TTC549 (cell line): Measurements from ENCODE around the gene PRDM1.

ENCODE experiments used
- FAIRE-seq: peaks from 2 replicates; lab custom pipeline; 2012; peaks lifted over from hg19 to GRCh38; lab: Jason Lieb, UNC

PRDM1 gene

GRCh38 chr6:106085984-106086813 lies at the start of gene PRDM1:
PRDM1 (plus strand) TSS chr6:106086336; CDS start chr6:106086554, 218 bp downstream.
- FAIRE-seq = no peak

DNA sequence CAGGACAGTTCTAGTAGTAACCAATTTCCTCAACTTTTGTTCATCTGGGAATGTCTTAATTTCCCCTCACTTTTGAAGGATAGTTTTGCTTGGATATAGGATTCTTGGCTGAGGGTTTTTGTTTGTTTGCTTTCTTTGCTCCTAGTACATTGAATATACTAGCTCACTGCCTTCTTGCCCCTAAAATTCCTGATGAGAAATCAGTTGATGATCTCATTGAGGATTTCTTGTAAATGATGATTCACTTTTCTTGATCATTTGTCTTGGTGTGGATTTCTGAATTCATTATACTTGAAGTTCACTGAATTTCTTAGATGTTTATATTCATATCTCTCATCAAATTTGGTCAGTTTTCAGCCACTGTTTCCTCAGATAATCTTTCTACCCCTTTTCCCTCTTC lies 49.1 kb upstream of the PRDM1 start:
- no peak for FAIRE-seq

GRCh38 chr6:106039897-106040592 lies 46.1 kb upstream of the PRDM1 start:
- FAIRE-seq = no peak

DNA sequence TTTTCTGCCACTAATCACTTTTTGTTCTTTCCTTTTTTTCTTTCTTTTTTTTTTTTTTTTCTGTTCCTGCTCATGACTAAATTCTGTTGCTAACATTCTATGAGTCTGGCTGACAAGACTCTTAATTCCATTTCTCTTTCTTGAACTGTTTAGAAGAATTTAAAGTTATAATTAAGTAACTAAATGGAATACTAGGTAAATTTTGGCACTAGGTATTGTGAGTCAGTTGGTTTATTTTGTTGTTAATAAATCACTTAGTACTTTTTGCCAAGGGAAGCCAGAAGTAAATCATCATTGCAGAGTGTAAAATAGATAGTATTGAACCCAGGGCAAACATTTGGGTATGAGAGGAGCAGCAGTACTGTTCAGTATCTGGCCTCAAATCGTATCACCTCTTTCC lies 42.0 kb upstream of the PRDM1 start:
- no peak for FAIRE-seq

DNA sequence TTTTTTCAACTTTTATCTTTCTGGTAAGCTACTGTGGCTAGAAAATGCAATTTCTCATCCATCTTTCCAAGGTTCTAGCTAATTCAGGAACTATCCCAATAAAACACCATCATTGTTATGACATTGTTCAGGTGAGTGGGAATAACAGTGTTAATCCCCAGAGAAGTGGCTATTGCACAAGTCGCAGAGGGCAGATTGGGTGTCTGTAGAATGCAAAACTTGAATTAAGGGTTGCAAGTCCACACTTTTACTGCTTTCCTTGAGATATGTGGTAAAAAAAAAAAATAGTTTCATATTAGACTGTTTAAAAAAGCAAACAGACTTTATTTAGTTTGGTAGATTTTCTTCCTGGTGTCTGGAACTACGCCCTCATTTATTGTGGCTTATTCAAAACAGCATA lies 41.1 kb upstream of the PRDM1 start:
- no peak for FAIRE-seq

DNA sequence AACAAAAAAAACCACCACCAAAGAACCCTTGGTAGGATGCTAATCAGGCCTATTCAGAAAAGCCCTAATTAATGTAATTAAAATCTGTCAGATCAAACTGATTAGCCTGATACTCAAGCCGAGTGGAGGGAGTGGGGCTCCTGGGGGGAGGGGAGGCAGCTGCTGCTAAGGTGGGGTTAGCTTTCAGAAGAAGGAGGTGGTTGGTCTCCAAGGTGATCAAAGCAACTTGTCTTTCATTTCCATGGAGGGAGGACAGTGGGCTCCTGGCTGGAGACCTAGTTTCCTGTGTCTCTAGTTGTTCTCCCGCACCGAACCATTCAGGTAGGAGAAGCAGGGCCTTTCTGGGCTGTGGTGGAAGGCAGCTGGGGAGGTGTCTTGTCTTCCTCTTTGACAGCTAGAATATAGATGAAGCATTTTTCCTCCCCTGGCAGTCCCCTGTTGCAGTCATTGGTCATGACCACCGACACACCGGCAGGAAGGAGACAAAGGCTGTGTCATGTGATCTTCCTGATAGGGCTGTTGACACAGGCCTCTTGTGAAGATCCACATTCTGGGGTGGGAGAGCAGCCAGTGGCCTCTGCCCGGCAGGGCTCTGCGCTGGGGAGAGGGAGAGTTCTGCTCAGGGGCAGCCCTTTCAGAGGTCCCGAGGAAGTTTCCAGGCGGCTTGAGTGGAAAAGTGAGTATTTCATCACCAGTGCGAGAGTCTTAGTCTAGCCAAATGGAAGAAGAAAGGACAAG lies 39.9 kb upstream of the PRDM1 start:
- no peak for FAIRE-seq

DNA sequence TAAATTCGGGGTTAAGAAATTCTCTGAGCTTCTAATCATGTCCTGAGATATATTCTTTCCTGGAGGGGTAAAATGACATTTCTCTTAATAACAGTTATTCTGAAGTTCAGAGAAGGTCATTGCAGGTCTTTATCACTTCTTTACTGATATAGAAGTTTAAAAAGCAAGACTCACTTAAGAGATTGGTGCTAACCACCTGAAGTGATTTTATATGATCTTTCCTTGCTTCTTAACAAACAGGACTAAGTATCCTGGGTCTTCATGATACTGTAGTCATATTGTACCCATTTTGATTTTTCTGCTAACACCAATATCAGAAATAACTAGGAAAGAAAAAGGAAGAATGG lies 39.3 kb upstream of the PRDM1 start:
- FAIRE-seq = no peak

GRCh38 chr6:106048336-106048735 lies 37.8 kb upstream of the PRDM1 start:
- FAIRE-seq = no peak

DNA sequence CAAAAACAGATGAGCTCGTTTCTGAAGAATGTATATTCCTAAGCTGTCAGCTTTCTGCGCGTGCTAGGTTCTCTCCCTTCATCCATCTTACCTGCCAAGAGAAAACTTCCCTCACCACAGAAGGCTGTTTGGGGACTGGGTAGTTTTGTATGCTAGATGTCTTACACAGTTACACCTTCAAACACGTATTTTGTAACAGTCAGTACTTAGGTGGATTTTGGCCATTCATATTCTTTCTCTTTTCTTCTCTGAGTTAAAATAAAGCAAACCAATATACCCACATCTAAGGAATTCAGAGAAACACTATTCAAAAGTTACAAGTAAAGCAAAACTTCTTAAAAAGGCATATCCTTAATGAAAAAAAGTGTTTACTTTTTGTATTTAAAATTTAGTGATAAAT lies 35.6 kb upstream of the PRDM1 start:
- no peak for FAIRE-seq

GRCh38 chr6:106051226-106051625 lies 34.9 kb upstream of the PRDM1 start:
- FAIRE-seq = no peak

GRCh38 chr6:106053484-106054205 lies 32.5 kb upstream of the PRDM1 start:
- FAIRE-seq = no peak

GRCh38 chr6:106055489-106055888 lies 30.6 kb upstream of the PRDM1 start:
- no peak for FAIRE-seq

GRCh38 chr6:106056060-106056745 lies 29.9 kb upstream of the PRDM1 start:
- no peak for FAIRE-seq

- FAIRE-seq = no peak
These were observed 29.3 kb upstream of the PRDM1 start for GRCh38 chr6:106056746-106057390.

DNA sequence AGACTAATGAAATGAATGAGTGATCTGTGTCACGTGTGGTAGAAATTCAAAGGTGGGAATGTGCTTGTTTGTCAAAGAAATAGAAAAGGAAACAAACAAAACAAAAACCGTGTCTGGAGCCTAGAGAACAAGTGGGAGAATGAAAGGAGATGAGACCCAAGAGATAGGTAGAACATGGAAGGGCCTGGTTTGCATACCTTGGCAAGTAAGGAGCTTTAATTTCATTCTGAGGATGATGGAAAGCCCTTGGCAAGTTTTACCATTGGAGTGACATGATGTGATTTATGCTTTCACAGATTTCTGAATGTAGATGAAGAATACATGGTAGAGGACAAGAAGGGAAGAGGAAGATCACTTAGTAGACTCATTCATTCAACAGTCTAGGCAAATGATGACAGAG lies 26.8 kb upstream of the PRDM1 start:
- no peak for FAIRE-seq

GRCh38 chr6:106060167-106060566 lies 26.0 kb upstream of the PRDM1 start:
- no peak for FAIRE-seq

DNA sequence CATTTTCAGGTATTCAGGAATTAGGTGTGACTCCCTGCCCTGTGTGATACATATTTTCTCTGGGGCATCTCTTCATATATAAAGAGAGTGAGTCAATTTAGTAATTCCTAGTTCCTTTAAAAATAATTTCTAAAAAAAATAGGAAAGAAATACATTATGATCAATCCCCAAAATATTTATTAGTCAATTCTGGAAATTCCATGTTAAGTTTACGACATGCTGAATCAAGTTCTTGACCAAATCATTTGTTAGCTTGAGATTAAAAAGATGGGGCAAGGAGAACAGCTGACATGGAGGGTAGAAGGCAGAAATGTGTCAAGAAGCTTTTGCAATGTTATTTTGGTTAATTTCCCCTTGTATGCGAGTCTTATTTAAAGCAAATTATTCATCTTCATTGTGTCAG lies 22.7 kb upstream of the PRDM1 start:
- FAIRE-seq = no peak

GRCh38 chr6:106064142-106064541 lies 22.0 kb upstream of the PRDM1 start:
- FAIRE-seq = no peak

DNA sequence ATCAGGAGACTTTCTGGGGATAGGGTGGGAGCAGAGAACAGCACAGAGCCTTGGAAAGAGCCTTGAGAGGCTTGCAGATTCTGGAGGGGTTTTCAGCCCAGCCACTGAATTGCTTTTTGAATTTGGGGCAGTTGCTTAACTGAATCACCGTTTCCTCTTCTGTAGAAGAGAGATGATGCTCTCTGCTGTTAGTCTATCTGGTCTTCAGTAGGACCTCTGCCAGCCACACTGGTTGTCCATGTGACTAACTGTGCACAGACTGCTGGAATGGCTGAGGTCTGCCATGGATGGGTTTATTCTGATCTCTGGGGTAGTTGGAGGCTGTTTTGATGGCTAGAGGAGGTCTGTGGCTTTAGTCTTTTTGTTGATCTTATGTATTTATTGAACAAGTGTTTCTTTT lies 21.4 kb upstream of the PRDM1 start:
- no peak for FAIRE-seq

DNA sequence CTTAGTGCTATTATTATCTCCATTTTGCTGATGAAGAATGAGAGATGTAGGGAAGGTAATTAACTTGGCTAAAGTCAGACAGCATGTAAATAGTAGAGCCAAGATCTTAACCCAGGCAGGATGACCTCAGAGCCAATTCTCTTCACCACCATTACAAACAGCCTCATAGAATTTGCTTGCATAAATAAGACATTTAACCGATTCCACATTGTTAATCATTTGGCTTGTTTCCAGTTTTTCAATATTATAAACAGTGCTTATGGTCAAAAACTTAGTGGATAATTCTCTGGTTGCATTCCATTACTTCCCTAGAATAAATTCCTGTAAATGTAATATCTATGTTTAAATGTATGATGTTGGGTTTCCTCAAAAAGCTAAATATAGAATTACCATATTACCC lies 19.1 kb upstream of the PRDM1 start:
- no peak for FAIRE-seq

DNA sequence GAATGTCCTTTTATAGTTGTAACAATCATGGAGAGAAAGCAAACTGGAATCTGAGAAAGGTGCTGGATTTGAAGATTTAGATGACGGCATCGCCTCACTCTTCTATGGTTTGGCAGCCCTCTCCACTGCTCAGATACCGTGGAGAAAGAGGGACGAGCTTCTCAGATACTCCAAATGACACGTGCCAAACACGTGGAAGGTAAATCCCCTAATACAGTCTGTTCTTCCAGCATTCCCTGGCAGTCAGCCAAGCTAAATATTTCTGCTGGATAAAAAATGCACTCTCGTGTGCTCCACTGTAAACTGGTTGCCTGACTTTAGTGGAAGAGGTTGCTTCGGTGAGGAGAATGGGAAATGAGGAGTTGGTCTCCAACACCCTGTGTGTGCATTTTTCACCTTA lies 16.7 kb upstream of the PRDM1 start:
- FAIRE-seq = no peak
